Lung microvascular endothelial cell (primary cell): ENCODE results near the gene CYTH1. TPM values are rescaled to one million over a fixed set of nuclear protein-coding genes. Genes with fewer than 3 reads are reported as not detected.
A peak's percentile ranks its signal among the peaks of the same experiment; 100 is the strongest.

ENCODE experiments used
- DNase-seq, 2 donors: peaks; one replicate each; pipeline versions ENCODE4 v3.0.0 to v3.0.0-alpha.2; 2010; ENCODE audit warnings: low read depth in 2 of 2
- total RNA-seq: library from RNA; depleted of rRNA; stranded (reverse); fragments of >200 nt; gene quantifications from 2 replicates; pipeline ENCODE4 v1.2.1, GENCODE V29; 2014

The CYTH1 gene
- total RNA-seq, 1 donor from 2014 or later: 20.8 TPM

DNA sequence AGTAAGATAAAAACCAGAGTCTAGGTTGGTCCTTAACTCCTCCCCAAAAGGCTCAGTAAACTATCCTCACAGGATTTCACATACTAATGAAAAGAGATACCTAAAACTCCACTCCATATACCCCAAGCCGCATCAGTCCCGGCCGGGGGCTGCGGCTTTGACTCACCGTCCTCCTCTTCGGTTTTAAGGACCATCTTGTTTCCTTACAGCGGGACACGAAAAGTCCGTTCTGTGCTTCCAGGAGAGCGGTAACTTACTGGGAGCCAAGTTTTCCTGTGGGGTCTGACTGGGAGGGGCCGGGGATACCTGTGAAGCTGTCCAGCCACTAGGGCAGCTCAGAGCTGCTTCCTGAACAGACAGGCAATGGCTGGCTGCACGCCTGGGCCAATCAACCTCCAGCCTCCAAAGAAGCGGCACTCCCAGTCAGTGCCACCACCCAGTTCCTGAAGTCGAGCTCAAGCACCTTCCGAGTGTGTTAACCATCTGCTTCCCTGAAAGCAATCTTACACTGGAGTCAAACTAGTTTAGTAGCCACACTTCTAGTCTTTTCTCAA, 45.5 kb downstream of the CYTH1 start:
- DNase-seq: peak; percentile 18 to 85

GRCh38 chr17:78735832-78736525, 46.1 kb downstream of the CYTH1 start:
- DNase-seq: peak in 1 of 2 donors; percentile 57

DNA sequence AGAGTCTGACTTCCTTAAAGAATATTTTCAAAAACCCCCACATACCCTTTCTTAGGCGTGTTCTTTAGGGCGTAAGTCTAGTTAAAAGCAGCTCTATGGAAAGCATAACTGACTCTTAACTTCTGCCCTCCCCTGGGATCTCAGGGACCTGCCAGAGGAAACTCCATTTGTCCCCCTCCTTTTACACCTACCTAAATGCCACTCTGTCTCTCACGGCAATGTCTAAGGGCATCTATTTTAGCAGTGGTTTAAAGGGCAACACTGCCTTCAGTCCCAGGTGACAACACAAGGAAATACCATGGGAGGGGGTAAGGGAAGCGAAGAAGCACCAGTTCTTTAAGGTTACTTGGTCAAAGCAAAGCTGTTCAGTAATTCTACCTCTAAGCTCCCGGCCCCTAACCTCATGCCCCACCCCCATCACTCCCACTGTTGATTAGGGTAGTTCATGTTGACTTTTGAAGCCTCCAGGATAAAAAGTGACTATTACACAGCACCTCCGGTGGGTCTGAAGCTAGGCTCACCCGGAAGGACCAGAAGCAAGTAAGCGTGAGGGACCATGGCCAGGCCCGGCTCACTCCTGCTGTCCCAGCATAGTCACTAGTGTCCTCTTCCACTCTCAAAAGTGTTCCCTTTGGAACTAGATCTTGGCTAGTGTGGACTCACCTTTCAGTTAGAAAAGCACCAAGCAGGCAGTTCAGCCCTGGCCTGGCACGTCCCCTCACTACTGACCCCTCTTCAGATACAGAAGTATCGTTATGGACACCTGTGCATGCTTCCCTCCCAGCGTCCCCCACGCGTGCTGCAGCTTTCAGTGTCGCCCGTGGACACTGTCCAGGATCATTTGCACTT, 47.1 kb downstream of the CYTH1 start:
- no peak for DNase-seq

- no peak for DNase-seq
These were observed 49.7 kb downstream of the CYTH1 start for GRCh38 chr17:78732354-78732753.

DNA sequence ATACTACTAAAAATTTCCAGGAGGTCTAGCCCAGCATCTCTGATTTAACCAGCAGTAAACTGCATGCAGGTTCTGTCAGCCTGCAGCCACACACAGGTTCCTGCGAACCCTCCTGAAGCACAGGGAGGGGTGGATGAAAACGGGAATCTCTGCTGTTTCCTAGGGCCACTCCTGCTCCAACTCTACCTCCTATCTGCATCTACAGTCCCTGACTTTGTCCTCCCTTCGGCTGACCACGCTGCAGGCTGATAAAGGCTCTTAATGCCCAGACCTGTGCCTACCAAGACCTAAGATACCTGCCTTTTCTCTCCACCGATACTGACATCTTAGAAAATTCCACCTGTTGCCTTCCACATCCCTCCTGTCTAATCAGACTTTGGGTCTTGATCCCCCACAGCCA, 50.2 kb downstream of the CYTH1 start:
- DNase-seq: no peak

- no peak for DNase-seq
These were observed 52.4 kb downstream of the CYTH1 start for GRCh38 chr17:78729641-78730040.

- DNase-seq: no peak
These were observed 53.6 kb downstream of the CYTH1 start for GRCh38 chr17:78728495-78728894.

- no peak for DNase-seq
These were observed 54.4 kb downstream of the CYTH1 start for GRCh38 chr17:78727476-78728229.

DNA sequence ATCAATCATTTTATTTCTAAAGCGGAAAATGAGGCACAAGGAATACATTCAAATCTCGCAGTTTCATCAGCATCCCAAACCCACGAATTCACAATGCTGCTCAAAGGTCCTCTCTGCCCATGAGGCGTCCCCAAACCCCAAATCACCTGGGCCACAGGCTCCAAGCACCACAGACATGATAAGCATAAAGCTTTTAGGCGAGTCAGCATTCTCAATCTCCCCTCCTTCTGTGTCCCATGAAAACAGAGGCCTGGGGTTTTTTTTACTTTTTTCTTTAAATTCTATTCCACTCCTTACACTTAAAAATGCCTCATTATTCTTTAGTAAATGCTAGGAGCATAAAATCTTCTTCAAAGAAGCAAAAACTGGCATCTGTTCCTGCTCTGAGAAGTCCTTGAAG, 55.0 kb downstream of the CYTH1 start:
- DNase-seq: no peak

- DNase-seq: no peak
These were observed 55.6 kb downstream of the CYTH1 start for GRCh38 chr17:78726513-78726912.

DNA sequence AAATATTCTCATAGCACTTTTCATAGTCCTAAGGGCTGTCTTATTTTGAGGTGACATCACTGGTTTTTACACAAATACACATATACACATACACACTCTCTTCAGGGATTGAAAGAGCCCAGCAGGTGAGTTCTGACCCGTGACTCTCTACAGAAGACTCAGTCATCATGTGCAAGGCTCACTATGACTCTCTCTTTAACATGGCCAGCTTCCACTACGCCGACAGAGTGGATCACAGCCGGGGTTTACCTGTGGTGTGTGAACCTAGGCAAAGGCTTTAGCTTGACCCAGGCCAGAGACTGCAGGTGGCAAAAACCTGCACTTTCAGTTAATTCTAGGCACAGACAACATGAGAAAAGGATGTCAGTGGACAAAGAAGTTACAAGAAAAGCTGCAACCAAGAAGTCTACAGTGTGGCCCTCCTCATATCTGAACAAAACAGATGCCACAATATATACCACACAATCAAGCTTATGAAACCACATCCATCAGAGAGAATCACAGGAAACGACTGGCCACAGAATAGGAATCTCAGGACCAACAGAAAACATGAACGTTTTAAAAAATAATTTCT, 56.5 kb downstream of the CYTH1 start:
- peak in 1 of 2 donors; percentile 40 for DNase-seq

DNA sequence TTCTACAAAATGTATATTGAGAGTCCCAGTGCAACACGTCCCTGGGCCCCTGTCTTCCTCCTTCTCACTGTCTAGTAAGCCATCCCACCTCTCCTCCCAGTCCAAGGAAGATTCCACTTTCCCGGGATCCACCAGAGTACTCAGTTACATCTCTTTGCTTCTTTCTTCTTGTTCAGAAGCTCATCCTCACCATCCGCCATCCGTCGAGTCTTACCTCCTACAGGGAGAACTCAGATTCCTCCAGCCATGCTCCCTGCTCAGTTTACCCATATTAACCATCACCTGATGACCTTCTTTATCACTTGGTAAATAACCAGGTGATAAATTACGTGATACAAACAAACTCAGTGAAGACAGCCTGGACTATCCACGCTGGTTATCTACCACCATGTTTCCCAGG, 57.1 kb downstream of the CYTH1 start:
- DNase-seq: no peak

GRCh38 chr17:78724544-78724943, 57.5 kb downstream of the CYTH1 start:
- peak in 1 of 2 donors; percentile 43 for DNase-seq

- no peak for DNase-seq
These were observed 58.1 kb downstream of the CYTH1 start for GRCh38 chr17:78723957-78724356.

DNA sequence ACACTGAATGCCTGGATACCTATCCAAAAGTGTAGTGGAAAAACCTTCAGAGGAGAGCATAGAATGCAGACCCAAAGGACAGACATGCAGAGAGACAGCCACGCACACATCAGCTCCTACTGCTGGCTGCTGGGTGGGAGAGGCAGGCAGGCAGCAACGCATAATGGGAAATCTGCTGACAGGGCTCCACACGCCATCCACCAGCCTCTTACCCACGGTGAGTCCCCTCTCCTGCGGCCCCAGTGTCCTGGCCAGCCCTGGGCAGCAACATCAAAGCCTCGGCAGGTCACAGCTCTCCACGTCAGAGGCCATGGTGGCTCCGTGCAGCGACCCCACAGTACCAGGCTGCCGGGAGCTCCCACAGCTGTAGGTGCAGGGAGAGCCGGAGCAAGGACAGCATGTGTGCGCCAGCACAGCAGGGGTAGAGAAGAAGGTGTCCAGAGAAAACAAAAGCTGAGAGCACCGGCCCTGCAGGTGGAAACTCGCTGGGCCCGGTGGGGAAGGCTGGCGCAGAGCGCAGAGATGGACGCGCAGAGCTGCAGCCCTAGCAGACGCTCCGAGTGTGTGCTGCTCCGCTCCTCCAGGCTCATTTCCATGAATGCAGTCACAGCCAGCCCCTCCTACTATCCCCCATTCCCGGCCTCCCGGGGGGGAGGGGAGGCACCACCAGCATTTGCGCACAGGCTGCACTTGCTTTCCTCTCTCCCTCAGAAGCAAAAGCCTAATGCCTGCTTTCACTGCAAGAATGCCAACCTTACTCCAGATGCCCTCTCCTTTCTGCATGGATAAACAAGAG, 58.9 kb downstream of the CYTH1 start:
- peak in 1 of 2 donors; percentile 40 for DNase-seq

DNA sequence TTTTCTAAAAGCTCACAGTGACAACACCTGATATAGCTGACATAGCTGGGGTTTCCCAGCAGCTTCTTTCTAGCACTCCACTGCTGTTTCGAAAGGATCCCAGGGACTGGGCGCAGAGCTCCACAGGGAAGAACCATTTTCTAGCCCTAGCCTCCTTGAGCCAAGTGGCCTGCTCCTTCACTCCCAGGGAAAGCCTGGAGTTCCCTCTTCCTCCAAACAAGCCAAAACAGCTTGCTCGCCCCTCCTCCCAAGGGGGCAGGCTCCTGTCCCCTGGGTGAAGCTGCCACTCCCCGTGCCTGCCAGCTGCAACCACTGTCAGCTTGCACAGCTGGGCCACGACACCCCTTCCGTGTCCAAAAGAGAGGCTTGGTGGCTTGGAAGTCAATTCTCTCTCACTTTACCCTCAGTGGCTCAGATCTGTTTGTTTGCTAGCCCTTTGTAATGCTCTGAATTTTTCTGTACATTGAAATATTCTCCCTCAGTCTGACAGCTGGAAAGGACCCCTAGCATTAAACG, 59.8 kb downstream of the CYTH1 start:
- DNase-seq: no peak

- no peak for DNase-seq
These were observed 62.3 kb downstream of the CYTH1 start for GRCh38 chr17:78719630-78720298.

DNA sequence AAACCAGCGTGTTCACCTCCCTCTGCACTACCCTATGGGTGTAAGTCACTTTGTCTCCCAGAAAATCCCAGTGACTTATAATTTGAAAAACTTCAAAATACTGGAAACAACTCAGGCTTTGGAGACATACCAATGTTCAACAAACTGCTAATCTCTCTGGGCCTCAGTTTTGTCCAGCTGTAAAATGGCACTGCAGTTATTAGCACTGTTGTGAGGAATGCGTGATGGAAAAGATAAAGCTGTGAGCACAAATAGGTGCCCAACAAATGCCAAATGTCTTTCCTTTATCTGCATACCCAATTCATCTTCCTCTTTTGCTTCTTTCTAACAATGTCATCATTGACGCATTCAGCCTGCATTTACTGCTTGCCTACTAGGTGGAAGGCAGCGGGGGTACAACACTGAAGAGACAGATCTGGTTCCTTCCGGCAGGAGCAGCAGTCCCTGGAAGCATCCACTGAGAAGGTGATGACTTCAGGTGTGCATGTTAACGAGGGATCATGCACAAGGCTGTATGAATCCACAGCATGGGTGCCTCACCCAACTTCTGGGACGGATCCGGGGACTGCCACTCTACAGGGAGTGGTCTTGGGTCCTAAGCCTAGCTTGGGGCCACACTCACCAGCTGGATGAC, 63.4 kb downstream of the CYTH1 start:
- DNase-seq: no peak

- peak; percentile 25 to 68 for DNase-seq
These were observed 64.6 kb downstream of the CYTH1 start for GRCh38 chr17:78717431-78717980.
